HG03159 (cell line): ENCODE data around the gene CLEC10A.
"Not testable (repeated sequence)": the region's sequence is repeated elsewhere in the genome, so short reads cannot be mapped to it uniquely, and the experiment has no call there.

Experiments used
- ATAC-seq: cut with Tn5 transposase; IDR thresholded peaks from one replicate; pipeline ENCODE4 v1.9.1; 2021; ENCODE audit warnings: mild to moderate bottlenecking, moderate library complexity; ENCODE audit not compliant: unreplicated experiment

The CLEC10A gene, protein sequence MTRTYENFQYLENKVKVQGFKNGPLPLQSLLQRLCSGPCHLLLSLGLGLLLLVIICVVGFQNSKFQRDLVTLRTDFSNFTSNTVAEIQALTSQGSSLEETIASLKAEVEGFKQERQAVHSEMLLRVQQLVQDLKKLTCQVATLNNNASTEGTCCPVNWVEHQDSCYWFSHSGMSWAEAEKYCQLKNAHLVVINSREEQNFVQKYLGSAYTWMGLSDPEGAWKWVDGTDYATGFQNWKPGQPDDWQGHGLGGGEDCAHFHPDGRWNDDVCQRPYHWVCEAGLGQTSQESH

DNA sequence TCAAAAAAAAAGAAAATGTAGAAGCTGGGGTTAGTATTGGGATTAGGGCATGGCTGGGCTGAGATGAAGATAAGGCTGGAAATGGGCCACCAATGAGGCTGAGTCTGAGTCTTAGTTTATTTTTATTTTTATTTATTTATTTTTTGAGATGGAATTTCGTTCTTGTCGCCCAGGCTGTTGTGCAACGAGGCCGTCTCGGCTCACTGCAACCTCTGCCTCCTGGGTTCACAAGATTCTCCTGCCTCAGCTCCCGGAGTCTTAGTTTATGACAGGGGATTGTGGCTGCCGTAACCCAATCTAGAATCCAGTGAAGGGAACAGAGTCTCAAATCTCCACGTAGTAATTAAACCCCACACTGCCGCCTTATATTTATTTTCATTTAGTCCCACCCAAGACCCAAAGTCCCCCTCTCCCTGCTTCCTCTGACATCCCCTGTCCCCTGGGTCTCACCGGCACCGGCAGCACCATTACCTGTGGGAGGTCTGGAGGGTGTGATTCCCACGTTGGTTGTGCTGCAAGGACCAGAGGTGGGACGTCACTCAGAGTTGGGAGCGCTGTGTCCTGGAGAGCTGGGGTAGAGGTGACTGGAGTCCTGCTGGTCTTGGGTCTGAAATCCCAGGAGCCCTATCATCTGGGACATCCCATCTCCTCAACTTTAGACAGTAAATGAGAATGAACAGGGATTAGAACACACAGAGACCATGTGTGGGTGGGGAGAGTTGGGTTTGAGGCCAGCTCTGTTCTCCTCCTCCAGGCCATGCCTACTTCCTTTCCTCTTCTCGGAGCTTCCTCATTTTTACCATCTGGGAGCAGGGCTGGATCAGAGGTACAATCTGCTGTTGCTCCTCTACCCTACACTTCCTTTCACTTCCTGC is at the start of gene CLEC10A:
TSS of gene CLEC10A (minus strand) at position 671 of the 875 bp plus-strand sequence. CDS start 1,439 bp downstream, outside the sequence.
- no peak for ATAC-seq

- no peak for ATAC-seq
These were observed 49.3 kb upstream of the CLEC10A start for GRCh38 chr17:7129311-7129710.

- ATAC-seq = no peak
These were observed 48.1 kb upstream of the CLEC10A start for GRCh38 chr17:7128160-7128559.

DNA sequence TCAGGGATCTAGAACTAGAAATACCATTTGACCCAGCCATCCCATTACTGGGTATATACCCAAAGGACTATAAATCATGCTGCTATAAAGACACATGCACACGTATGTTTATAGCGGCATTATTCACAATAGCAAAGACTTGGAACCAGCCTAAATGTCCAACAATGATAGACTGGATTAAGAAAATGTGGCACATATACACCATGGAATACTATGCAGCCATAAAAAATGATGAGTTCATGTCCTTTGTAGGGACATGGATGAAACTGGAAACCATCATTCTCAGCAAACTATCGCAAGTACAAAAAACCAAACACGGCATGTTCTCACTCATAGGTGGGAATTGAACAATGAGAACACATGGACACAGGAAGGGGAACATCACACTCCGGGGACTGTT is 47.5 kb upstream of the CLEC10A start:
- not testable (repeated sequence) for ATAC-seq

- ATAC-seq = not testable (repeated sequence)
These were observed 46.3 kb upstream of the CLEC10A start for GRCh38 chr17:7126386-7126785.

GRCh38 chr17:7124923-7125322 is 44.9 kb upstream of the CLEC10A start:
- no peak for ATAC-seq

DNA sequence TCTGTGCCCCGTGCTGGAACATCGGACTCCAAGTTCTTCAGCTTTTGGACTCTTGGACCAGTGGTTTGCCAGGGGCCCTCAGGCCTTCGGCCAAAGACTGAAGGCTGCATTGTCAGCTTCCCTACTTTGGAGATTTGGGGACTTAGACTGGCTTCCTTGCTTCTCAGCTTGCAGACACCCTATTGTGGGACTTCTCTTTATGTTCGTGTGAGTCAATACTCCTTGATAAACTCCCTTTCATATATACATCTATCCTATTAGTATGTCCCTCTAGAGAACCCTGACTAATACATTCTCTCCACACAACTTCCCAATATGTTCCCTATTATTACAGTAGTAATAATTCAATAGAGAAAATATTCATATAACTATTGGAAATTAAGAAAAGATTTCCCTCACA is 43.8 kb upstream of the CLEC10A start:
- ATAC-seq = no peak

GRCh38 chr17:7122381-7122780 is 42.3 kb upstream of the CLEC10A start:
- no peak for ATAC-seq

GRCh38 chr17:7120635-7121034 is 40.6 kb upstream of the CLEC10A start:
- not testable (repeated sequence) for ATAC-seq

DNA sequence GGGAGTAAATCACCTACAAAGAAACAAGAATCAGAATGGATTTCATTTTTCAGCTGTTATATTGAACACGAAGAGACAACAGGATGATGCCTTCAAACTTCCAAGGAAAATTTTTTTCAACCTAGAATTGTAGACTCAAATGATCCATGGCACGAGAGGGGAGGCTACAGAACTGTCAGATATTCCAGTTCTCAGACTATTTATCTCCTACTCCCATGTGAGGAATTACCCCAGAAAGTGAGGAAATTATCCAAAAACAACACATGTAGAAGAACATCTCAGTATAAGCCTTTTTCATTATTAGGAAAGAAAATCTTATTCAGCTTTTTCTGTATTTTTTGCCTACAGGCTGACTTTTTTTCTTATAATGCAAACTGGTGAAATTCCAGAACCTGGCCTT is 40.1 kb upstream of the CLEC10A start:
- no peak for ATAC-seq

- ATAC-seq = no peak
These were observed 39.3 kb upstream of the CLEC10A start for GRCh38 chr17:7119314-7119713.

- ATAC-seq = no peak
These were observed 35.0 kb upstream of the CLEC10A start for GRCh38 chr17:7114875-7115614.

GRCh38 chr17:7114241-7114874 is 34.3 kb upstream of the CLEC10A start, which contains the start of gene ASGR2:
TSS of gene ASGR2 (minus strand) at chr17:7114822. CDS start at chr17:7114240, 582 bp downstream.
- ATAC-seq = no peak

- no peak for ATAC-seq
These were observed 33.4 kb upstream of the CLEC10A start for GRCh38 chr17:7113273-7114071.

GRCh38 chr17:7112510-7113108 is 32.6 kb upstream of the CLEC10A start:
- ATAC-seq = no peak

- no peak for ATAC-seq
These were observed 31.9 kb upstream of the CLEC10A start for GRCh38 chr17:7111784-7112509.

DNA sequence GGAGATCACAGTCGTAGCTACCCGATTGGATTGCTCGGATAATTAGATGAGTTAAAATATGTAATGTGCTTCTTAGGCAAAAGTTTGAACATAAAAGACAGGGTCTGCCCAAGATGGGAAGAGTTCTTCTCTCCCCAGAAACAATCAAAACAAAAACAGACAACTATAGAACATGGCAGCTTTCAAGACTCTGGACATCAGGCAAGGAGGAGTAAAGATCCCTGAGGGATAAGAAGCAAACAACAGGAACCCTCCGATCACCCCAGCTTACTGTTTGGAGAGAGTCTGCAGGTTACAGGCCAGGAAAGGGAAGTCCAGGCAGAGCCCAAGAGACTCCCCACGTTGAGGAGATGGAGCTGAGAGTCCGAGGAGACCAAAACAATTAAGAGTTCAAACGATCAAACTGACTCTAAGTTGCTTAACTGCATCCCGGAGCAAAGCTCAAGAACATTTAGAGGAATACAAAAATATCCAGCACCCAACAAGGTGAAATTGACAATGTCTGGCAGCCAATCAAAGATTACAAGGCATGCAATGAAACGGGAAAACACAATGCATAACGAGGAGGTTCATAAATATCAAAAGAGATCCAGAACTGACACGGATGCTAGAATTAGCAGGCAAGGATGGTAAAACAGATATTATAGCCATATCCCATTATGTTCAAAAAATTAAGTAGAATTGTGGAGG is 30.7 kb upstream of the CLEC10A start:
- ATAC-seq = no peak
